ENCODE results near the gene ADAM17.
A peak's percentile ranks its signal among the peaks of the same experiment; 100 is the strongest.
"Not testable (repeated sequence)": the region's sequence is repeated elsewhere in the genome, so short reads cannot be mapped to it uniquely, and the experiment has no call there.

The ADAM17 gene

DNA sequence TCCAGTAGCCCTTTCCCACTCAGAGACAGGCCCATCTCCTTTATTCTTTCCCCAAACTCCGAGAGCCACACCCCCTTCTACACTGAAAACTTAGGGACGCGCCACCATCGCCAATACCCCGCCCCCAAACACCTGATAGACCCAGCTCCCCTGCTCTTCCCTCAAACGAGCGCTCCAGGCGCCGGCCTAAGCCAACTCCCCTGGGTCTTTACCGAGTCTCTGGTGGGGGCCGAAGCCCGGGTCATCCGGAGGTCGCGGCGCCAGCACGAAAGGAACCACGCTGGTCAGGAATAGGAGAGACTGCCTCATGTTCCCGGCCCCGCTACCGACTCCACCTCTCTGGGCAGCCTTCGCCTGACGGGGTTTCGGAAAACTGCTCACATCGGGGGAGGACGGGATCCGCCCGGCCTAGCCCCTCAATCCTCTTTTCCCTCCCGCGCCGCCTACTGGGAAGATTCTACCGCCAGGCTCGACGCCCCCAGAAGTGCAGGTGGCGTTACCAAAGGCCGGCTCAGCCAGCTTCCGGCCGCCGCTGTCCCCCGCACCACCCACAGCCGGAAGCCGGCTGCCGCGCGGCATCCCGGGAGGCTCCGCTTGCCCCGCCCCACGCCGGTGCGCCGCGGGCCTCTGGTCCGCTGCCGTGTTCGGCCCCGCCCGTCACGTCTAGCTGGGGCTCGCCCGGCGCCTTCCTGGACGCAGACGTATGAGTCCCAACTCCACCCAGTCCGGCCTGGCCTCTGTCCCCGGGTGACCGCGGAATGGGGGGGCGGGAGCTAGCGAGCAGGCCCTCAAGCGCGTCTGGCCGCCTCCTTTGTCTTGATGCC, at the start of gene ADAM17:
ADAM17 (minus strand) TSS at position 534 of the 824 bp plus-strand sequence; CDS start at position 309, 225 bp downstream.
- peak; percentile 66 to 77 for DNase-seq (ENCODE audit: low read depth in 1 of 2, low spot score in 1 of 2)

DNA sequence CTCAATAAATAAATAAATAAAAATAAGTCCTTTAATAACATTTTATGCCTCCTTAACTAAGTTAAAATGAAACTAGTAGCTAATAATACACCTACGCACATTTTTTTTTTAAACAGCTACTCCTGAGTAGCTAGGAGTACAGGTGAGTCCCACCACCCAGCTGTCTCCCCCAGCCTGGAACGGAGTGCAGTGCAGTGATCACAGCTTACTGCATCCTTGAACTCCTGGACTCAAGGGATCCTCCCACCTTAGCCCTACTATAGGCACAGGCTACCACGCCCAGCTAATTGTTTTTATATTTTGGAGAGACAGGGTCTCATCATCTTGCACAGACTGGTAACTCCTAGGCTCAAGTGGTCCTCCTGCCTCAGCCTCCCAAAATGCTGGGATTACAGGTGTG, 46.8 kb upstream of the ADAM17 start:
- no peak for DNase-seq (ENCODE audit: low read depth in 1 of 2, low spot score in 1 of 2)

DNA sequence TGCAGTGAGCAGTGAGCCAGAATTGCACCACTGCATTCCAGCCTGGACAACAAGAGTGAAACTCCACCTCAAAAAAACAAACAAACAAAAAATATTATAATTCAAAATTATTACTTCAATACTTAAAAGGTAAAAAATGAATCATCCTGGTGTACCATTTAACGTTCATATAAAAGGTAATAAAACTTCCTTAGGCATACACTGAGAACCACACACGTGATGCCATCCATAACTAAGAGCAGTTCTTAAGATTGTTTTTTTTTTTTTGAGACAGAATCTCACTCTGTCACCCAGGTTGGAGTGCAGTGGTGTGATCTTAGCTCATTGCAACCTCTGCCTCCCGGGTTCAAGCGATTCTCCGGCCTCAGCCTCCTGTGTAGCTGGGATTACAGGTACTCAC, 45.8 kb upstream of the ADAM17 start:
- DNase-seq (ENCODE audit: low read depth in 1 of 2, low spot score in 1 of 2) = no peak

DNA sequence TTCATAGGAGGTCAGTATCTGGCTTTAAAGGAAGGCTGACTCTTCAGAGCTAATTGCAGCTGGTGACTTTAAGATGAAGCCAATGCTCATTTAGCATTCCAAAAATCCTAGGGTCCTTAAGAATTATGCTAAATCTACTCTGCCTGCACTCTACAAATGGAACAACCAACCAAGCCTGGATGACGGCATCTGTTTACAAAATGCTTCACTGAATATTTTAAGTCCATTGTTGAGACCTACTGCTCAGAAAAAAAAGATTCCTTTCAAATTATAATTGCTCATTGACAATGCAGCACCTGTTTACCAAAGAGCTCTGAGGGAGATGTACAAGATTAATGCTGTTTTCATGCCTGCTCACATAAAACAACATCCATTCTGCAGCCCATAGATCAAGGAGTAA, 43.8 kb upstream of the ADAM17 start:
- DNase-seq (ENCODE audit: low read depth in 1 of 2, low spot score in 1 of 2) = no peak

DNA sequence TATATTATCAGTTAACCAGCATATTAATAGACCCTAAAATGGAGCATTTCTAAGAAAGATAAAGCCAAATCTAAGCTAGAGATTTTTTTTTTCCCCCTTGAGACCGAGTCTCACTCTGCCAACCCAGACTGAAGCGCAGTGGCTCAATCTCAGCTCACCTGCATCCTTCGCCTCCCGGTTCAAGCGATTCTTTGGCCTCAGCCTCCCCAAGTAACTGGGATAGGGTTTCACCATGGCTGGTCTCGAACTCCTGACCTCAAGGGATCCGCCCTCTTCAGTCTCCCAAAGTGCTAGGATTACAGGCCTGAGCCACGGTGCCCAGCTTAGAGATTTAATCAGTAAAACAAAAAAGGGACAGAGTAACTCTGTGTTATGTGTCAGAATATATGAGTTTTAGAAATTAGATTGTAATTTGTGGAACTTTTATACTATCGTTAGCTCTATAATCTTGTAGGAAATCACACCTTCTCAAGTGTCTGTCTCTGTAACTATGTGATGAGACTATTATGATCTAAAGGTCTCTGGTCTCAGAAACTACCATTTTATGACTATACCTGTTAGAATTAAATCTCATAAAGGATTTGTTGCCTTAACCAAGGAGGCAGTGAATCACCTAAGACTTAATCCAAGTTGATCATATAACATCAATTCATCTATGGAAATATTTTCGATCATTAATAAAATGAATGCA, 41.1 kb upstream of the ADAM17 start:
- no peak for DNase-seq (ENCODE audit: low read depth in 1 of 2, low spot score in 1 of 2)

DNA sequence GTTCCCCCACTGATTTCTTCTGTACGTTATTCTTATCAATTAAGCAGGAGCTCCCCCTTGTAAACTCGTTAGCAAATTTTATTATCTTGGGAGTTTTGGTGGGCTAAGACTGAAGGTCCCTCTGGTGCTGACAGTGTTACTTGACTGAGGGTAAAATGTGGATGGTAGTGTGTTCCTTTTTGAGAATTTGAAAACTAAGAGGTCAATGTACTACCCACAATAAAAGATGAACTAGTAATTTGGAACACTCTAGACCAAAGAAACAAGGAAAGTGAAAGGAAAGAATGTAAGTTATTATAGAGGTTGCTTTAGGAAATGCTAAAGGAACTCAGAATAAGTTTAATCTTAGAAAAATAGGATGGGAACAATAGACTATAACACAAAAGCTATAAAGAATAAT, 40.1 kb upstream of the ADAM17 start:
- no peak for DNase-seq (ENCODE audit: low read depth in 1 of 2, low spot score in 1 of 2)

DNA sequence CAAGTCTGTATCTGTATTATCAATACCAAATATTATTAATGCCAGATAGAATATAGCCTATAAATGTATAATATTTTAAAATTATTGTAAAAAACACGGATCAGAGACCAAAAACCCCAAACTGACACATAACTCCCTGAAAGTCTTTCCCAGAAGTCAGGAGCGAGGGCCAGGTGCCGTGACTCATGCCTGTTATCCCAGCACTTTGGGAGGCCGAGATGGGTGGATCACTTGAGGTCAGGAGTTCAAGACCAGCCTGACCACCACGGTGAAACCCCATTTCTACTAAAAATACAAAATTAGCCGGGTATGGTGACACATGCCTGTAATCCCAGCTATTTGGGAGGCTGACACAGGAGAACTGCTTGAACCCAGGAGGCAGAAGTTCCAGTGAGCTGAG, 39.6 kb upstream of the ADAM17 start:
- not testable (repeated sequence) for DNase-seq (ENCODE audit: low read depth in 1 of 2, low spot score in 1 of 2)

DNA sequence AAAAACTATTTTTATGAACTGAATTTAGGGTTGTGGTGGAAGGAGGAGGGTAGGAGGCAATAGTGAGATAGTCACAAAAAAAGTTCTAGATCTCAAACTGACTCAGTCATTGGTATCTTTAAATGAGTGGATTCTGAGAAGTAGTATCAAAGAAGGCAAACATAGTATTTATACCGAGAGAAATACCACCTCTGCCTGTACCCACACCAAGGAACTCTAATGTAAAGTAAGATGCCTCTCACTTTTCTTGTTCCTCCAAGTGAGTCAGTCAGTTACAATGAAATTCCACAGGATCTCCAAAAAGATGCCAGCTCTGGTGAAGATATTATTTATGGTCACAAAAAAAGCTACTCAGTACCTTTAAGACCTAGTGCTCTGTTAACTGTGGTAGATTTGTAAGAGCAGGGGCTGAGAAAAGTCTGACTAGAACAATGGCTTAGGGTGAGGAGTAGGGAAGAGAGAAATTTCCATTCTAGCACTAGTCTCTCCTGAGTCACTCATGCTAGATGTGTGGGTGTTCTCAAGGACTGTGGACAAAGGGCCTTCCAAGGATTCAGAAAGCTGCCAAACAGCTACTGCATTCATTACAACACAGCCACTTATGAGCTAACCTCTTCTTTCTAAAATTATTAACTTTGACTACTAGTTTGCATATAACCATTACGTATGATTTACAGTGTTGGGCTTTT, 38.9 kb upstream of the ADAM17 start:
- peak in 1 of 2 donors; percentile 19 for DNase-seq (ENCODE audit: low read depth in 1 of 2, low spot score in 1 of 2)

DNA sequence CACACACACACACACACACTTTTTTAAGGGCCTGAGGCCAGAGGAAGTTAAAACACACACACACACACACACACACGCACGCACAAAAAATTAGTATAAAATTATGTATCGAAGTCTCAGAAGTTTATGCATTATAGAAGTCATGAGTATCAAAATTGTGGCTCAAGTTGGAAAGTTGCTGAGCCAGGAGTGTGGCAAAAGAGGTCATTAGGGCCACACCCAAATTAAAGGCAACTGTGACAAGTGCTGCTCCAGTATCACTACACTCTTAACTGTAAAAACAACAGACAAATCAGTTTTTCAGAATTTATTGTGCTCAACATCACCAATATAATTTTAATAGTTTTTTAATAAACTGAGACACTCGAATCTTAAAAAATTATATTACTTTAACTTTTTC, 38.3 kb upstream of the ADAM17 start:
- no peak for DNase-seq (ENCODE audit: low read depth in 1 of 2, low spot score in 1 of 2)

DNA sequence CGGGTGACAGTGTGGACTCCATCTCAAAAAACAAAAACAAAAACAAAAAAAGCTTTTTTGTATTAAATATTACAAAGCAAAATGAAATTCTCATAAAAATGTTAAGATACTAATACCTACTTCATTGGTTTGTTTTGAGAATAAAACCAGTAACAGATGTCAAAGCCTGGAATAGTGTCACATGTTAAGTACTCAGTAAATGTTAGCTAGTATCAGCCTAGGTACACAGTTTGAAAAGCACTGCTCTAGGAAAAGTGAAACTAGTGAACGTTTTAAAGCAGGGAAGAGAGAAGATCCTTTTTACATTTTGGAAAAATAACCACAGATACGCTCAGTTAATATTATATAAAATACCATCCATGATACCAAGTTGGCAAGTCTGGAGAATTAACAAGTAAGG, 37.1 kb upstream of the ADAM17 start:
- DNase-seq (ENCODE audit: low read depth in 1 of 2, low spot score in 1 of 2) = no peak

DNA sequence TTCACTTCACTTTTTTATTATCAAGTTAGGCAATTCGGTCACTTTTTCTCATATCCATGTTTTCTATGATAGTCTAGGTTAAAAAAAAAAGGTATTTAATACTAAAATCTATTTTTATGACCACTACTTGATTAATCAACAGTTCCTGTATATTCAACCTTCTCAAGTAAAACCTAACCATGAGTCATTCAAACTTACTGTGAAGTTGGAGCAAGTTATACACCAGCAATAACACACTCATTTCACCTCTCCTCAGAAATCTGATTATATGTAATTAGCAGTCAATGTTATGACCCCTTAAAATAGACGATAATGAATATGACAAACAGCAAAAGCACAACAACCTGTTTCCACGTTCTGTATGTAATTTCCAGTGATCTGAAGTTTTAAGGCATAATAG, 35.0 kb upstream of the ADAM17 start:
- no peak for DNase-seq (ENCODE audit: low read depth in 1 of 2, low spot score in 1 of 2)

DNA sequence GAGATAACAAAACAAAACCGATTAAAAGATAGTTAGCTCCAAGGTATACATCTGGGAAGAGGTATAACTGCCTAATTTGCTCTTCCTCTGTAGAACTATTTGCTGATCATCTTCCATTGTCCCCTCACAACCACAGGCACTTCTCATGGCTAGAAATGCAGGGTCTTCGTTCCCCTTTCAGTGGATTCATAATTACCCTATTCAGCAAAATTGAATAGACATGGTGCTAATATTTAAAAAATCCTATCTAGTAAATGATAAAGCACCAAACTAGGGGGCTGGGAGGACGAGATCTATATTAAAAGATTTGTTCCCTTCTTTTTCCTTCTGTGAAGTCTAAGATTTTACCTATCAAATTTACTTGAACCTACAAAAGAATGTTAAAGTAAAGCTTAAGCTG, 30.8 kb upstream of the ADAM17 start:
- no peak for DNase-seq (ENCODE audit: low read depth in 1 of 2, low spot score in 1 of 2)

DNA sequence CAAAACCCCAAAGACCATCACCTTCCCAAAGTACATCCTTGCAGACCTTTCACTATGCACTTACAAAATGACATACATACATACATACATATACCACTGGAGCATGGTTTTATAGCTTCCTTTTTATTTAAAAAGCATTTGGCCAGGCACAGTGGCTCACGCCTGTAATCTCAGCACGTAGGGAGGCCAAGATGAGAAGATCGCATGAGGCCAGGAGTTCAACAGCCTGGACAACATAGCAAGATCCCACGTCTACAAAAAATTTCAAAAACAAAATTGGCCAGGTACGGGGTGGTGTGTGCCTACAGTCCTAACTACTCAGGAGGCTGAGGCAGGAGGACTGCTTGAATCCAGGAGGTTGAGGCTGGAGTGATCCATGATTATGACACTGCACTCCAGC, 29.9 kb upstream of the ADAM17 start:
- no peak for DNase-seq (ENCODE audit: low read depth in 1 of 2, low spot score in 1 of 2)

DNA sequence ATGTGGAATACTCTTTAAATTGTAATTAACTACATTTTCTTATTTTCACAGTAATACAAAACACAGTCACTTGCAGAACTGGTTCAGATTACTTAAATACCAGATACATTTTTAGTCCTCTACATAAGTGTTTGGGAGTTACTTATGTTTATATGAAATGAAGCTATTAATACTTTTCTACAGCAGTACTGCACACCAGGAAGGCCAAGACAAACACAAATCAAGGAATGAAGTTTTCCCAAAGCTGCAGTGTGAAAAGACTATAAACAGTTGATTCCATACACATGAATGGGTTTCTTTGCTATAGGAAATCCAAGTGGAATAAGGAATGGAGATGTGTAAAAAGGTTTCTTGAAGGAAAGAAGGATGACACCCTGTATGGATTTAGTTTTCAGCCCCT, 29.3 kb upstream of the ADAM17 start:
- not testable (repeated sequence) for DNase-seq (ENCODE audit: low read depth in 1 of 2, low spot score in 1 of 2)

DNA sequence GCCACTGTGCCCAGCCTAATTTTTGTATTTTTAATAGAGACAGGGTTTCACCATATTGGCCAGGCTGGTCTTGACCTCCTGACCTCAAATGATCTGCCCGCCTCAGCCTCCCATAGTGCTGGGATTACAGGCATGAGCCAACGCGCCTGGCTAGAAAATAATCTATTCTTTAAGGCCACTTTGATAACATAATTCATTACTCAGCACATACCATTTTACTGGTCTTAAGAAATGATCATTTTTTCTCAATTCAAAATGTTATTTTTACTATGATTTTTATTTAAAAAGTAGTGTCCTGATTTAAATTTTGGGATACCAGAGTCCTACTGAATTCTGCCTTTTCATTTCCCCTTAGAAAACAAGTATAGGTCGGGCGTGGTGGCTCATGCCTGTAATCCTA, 27.0 kb upstream of the ADAM17 start:
- no peak for DNase-seq (ENCODE audit: low read depth in 1 of 2, low spot score in 1 of 2)

DNA sequence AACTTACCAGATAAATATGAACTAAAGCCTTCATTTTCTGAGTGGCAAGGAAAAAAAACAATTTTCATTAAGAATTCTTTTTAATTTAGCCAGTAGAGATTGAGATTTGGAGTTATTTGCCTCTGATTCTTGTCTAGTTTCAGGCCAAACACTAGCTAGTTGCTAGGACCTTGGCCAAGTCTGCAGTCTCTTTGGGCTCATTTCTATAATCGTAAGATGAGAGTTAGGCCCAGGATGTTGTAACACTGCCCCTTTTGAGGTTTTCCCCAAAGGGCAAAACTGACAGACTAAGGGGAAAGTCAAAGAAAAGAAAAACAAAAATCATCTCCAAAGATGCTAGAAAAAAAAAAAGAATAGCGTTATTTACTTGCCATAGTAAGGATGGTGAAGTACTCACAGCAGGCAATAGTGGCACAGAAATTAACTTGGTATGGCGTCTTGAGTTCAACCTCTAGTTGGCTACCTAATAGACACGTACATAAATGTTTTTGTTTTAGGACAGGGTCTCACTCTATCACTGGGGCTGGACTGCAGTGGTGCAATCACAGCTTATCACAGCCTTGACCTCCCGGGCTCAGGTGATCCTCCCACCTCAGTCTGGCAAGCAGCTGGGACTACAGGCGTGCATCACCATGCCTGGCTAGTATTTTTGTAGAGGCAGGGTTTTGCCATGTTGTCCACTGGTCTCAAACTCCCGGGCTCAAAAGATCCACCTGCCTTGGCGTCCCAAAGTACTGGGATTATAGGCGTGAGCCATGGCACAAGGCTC, 23.0 kb upstream of the ADAM17 start:
- no peak for DNase-seq (ENCODE audit: low read depth in 1 of 2, low spot score in 1 of 2)

DNA sequence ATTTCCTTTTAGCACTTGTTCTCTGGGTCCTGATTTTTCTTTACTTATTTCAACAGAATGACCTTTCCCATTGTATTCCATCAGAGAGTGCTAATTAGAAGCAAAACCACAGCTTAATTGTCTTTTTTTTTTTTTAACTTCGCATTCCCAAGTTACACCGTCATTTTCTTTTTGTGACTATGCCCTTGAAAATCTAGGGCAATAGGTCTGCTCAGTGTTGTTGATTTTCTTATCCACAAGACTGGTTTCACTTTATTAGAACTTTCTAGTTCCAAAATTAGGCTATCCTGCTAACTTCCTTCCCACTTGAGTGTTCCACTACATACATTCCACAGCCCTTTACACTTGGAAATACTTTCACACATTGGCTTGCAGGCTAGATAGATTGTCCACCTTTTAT, 18.7 kb upstream of the ADAM17 start:
- DNase-seq (ENCODE audit: low read depth in 1 of 2, low spot score in 1 of 2) = no peak

DNA sequence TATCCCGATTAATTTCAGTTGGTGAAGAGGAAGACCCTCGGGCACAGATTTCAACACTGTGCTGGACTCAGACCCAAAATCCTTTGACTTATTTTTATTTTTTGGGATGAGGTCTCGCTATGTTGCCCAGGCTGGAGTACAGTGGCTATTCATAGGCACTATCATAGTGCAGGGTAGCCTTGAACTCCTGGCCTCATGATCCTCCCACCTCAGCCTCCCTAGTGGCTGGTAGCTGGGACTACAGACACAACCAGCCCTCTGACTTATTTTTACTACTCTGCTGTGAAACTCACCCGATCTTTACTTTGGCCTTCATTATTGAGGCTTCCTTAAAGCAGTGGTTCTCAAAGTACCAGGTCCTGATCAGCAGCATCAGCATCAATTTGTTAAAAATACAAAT, 18.2 kb upstream of the ADAM17 start:
- DNase-seq (ENCODE audit: low read depth in 1 of 2, low spot score in 1 of 2) = no peak

DNA sequence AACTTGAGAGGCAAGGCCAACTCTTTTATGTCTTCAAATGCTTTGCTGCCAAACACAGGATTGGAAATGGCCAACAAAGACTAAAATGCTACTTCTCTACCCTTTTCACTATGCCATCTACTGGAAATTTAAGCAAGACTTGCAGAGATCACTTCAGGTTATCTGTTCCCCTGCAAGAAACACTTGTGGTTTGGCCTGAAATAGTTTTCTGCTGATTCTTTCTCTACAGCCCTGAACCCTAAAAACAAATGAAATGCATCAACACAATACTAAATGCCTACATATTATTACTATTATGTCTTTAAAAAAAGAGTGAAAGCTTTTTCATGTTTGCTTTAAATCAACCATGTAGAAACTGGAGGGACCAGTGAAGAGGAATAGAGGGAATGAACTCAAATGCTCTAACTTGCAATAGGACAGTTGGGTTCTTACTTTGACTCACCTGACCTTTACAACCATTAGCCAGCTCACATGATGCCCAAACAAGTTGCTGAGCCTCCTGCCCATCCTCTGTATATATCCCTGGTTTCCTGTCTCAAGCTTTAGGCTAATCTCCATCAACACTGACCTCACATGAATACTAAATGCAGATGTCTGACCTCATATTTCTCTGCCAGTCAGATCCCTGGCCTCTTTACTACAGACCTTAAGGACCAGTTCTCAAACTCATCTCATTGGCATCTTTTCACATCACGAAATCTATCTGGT, 17.5 kb upstream of the ADAM17 start:
- no peak for DNase-seq (ENCODE audit: low read depth in 1 of 2, low spot score in 1 of 2)

DNA sequence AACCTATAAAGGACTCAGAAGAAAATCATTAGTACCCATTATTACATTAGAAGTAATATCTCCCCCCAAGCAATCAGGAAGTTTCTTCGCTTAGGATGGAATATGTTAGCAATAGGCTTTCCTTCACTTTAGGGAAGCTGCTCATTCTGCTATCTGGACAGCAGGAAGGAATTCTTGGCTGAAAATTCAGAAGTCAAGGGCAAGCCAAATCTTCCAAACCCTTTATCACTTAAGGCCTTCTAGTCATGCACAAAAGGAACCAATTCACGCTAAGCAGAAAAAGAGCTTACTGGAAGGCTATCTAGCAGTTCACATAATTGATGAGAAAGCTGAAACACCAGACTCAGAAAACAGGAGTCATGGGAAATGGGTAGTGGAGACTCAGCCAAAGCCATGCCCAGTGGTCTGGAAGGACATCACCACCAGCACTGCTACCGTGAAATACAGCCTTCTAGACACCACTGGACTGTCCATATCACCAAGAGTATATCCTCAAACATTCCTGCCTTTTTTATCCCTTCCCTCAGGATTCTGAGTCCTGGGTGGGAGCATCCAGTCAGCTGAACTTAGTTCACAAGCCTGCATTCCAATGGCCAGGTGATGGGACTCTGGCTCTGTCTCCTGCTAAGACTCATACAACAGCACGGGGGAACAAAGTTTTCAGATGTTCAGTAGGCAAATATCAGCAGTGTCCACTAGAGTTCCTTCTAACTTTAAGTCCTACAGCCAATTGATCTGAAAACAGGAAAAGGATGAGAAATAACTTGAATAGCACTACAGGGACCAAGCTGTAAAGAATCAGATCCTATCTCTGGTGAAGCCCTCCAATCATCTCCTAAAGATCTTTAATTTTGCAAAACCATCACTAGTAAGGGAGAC, 14.8 kb upstream of the ADAM17 start:
- no peak for DNase-seq (ENCODE audit: low read depth in 1 of 2, low spot score in 1 of 2)

Data from activated CD4-positive, alpha-beta T cell treated with anti-CD3 and anti-CD28 coated beads, Interleukin-2, amount 50 U/mL, for 24 hours (primary cell).